Lung (tissue), 12 donors: ENCODE measurements around the gene NDFIP1. TPM values are rescaled to one million over a fixed set of nuclear protein-coding genes. Genes with fewer than 3 reads are reported as not detected.

Source experiments
- ATAC-seq: fragments of 200-7000 bp; cut with Tn5 transposase; one replicate; pipeline ENCODE4 v1.9.1; 2020; ENCODE audit warnings: moderate number of reproducible peaks; ENCODE audit not compliant: insufficient read depth, low FRiP score
- DNase-seq, 3 donors: peaks; one replicate each; pipeline ENCODE4 v3.0.0-alpha.2; 2013 to 2017
- H3K27ac ChIP-seq, 2 donors: one replicate each; pipeline ENCODE4 v1.5.1; 2013; ENCODE audit warnings: mild to moderate bottlenecking in 2 of 2, moderate library complexity in 2 of 2, control low read depth in 1 of 2, inconsistent platforms in 1 of 2, low read depth in 1 of 2, low read length in 1 of 2
- H3K27me3 ChIP-seq, 3 donors: one replicate each; pipeline ENCODE4 v1.5.1; 2013; ENCODE audit warnings: low read length in 2 of 3; ENCODE audit not compliant: control insufficient read depth in 3 of 3, insufficient read depth in 3 of 3
- H3K36me3 ChIP-seq, 4 donors: one replicate each; pipeline ENCODE4 v1.5.1; 2013; ENCODE audit warnings: low read length in 4 of 4, mild to moderate bottlenecking in 1 of 4, moderate library complexity in 1 of 4; ENCODE audit not compliant: control insufficient read depth in 4 of 4, insufficient read depth in 4 of 4
- H3K4me1 ChIP-seq, 5 donors: one replicate each; pipeline ENCODE4 v1.5.1; 2013; ENCODE audit warnings: low read length in 5 of 5, mild to moderate bottlenecking in 2 of 5, moderate library complexity in 1 of 5; ENCODE audit not compliant: control insufficient read depth in 5 of 5, insufficient read depth in 5 of 5
- H3K4me3 ChIP-seq: one replicate; pipeline ENCODE4 v1.5.1; 2013; ENCODE audit warnings: mild to moderate bottlenecking, control low read depth, moderate library complexity
- H3K9ac ChIP-seq, 2 donors: one replicate each; pipeline ENCODE4 v1.5.1; 2013; ENCODE audit warnings: low read length in 2 of 2, control low read depth in 1 of 2; ENCODE audit not compliant: insufficient read depth in 1 of 2
- H3K9me3 ChIP-seq, 4 donors: one replicate each; pipeline ENCODE4 v1.5.1; 2013; ENCODE audit warnings: low read length in 3 of 4, mild to moderate bottlenecking in 1 of 4, moderate library complexity in 1 of 4; ENCODE audit not compliant: control insufficient read depth in 4 of 4, insufficient read depth in 3 of 4
- WGBS, 2 donors: extraction: QIAGEN DNeasy Blood & Tissue Kit; methylation state at CpG; one replicate each; pipeline ENCODE4 v1.1.7; 2013; 5-methylcytosine and 5-hydroxymethylcytosine counted together
- polyA plus RNA-seq, 2 donors: library from polyadenylated mRNA; stranded (reverse); fragments of 200-250 nt; gene quantifications; one replicate each; pipeline ENCODE4 v1.2.1, GENCODE V29; 2013
- total RNA-seq, 2 donors: library from RNA; depleted of rRNA in 1 of 2; stranded (reverse); fragments of >200 nt in 1 of 2; gene quantifications; one replicate each; pipeline ENCODE4 v1.2.1, GENCODE V29; 2014 to 2021
- TF ChIP-seq, protein P1 (sequence below): IDR thresholded peaks from 2 replicates; pipeline ENCODE4 v1.5.1; 2012; ENCODE audit warnings: mild to moderate bottlenecking; ENCODE audit errors: control extremely low read depth, extremely low read depth
- donor health status: control.
- donor health status: control.
- donor health status: Bipolar disorder and iron deficiency.
- donor health status: healthy.
- donor health status: DM: yes; HTN: yes; CAD: no.

NDFIP1 gene
- total and polyA plus RNA-seq, 4 donors, result 31.5 to 106 (median 68.4) TPM

DNA sequence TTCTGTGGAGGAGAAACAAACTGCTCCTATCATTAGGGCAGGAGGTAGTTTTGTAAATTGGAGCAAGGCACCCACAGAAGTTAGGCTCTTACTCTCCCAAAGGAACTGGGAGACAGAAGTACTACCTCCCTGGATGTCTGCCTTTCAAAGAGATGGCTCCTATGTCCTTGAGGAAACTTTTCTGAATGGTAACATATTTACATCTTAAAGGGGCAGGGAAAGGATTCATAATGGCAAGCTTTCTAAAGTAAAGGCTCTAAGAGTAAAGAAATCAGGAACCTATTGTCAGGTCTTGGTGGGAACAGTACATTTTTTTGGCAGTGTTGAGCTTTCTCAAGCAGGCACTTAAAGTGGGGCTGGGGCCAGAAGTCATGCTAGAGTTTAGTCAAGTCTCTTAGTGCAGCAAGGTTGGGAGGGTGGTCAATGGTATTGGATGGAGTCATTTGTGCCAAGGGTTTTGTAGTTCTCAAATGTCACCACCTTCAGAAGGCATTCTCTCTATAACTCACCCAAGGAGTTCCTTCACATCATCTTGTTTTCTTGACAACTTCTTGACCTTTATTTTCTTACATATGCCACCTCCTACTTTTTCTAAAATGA lies 26.3 kb upstream of the NDFIP1 start:
- no peak for ATAC-seq
- no peaks in the 10 kb centered on the region for H3K27me3 ChIP-seq
- H3K9ac ChIP-seq, result no peak overlapping the region
- H3K4me3 ChIP-seq, result no peak overlapping the region
- no peaks in the 10 kb centered on the region for H3K4me1 ChIP-seq
- TF ChIP-seq, protein P1, sequence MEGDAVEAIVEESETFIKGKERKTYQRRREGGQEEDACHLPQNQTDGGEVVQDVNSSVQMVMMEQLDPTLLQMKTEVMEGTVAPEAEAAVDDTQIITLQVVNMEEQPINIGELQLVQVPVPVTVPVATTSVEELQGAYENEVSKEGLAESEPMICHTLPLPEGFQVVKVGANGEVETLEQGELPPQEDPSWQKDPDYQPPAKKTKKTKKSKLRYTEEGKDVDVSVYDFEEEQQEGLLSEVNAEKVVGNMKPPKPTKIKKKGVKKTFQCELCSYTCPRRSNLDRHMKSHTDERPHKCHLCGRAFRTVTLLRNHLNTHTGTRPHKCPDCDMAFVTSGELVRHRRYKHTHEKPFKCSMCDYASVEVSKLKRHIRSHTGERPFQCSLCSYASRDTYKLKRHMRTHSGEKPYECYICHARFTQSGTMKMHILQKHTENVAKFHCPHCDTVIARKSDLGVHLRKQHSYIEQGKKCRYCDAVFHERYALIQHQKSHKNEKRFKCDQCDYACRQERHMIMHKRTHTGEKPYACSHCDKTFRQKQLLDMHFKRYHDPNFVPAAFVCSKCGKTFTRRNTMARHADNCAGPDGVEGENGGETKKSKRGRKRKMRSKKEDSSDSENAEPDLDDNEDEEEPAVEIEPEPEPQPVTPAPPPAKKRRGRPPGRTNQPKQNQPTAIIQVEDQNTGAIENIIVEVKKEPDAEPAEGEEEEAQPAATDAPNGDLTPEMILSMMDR, result no peak
- no peak overlapping the region for H3K27ac ChIP-seq
- H3K9me3 ChIP-seq, result no peaks in the 10 kb centered on the region
- DNase-seq, result no peak
- no peaks in the 10 kb centered on the region for H3K36me3 ChIP-seq

DNA sequence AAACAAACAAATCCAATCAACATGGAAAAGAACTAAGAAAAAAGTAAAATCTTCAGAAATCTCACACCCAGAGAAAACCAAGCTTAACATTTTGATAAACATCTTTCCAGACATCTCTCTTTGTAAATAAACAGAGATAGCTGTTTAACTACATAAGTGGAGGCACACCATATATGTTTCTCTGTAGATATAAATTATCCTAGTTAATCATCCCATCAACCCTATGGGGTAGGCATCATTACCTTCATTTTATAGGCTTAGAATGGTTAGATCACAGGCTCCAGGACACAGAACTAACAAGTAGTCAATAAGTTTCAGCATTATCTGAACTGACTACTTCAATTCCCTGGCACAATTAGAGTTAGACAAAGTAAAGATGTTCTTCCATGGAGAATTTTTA lies 22.4 kb upstream of the NDFIP1 start:
- H3K4me1 ChIP-seq, result peaks cover 0 to 10% (median 0%) of the 10 kb centered on the region in 5 donors
- H3K9ac ChIP-seq, result no peak overlapping the region
- no peaks in the 10 kb centered on the region for H3K9me3 ChIP-seq
- ATAC-seq (no peak), DNase-seq (no peak)
- no peaks in the 10 kb centered on the region for H3K27me3 ChIP-seq
- H3K36me3 ChIP-seq, result no peaks in the 10 kb centered on the region
- no peak overlapping the region for H3K4me3 ChIP-seq
- H3K27ac ChIP-seq, result no peak overlapping the region
- TF ChIP-seq, protein P1, result no peak

DNA sequence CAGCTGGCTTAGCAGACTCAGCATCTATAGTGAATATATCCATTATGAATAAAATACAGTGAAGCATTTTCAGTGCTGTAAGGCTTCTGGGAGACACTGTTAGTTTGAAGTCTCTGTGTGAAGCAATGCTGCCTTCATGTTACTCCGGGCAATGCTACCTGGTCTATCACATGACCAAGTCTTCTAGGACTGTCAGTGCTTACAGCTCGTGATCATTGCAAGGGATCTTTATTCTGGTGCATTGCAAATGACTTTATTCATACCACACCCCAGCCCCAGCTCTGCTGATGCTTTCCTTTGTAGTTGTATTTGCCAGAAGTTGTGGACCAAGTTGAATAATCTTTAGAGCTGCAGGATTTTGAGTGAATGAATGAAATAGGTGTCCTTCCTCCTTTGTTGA lies 21.9 kb upstream of the NDFIP1 start:
- no peaks in the 10 kb centered on the region for H3K27me3 ChIP-seq
- H3K4me1 ChIP-seq, result peaks cover 0 to 10% (median 0%) of the 10 kb centered on the region in 5 donors
- 71 to 91% methylated on average over 2 of the region's 2 CpGs for WGBS, 2 donors
- H3K4me3 ChIP-seq, result no peak overlapping the region
- TF ChIP-seq, protein P1, result no peak
- no peak overlapping the region for H3K9ac ChIP-seq
- H3K36me3 ChIP-seq, result no peaks in the 10 kb centered on the region
- DNase-seq, result no peak
- no peak overlapping the region for H3K27ac ChIP-seq
- no peak for ATAC-seq
- no peaks in the 10 kb centered on the region for H3K9me3 ChIP-seq
